DND-41 (cell line): ENCODE data around the gene GDPGP1.

Experiments used
- ATAC-seq: fragments of 200-7000 bp; cut with Tn5 transposase; 3 replicates; pipeline ENCODE4 v1.9.1; 2021; ENCODE audit warnings: low read depth; ENCODE audit not compliant: insufficient read depth
- DNase-seq: peaks from one replicate; pipeline ENCODE4 v3.0.0-alpha.2; 2020
- H2AFZ ChIP-seq: 2 replicates; pipeline ENCODE4 v1.6.0; 2012; ENCODE audit warnings: low read depth, low read length
- H3K27ac ChIP-seq: 2 replicates; pipeline ENCODE4 v1.5.1; 2012; ENCODE audit warnings: low read length, inconsistent platforms
- H3K27me3 ChIP-seq: fragments of 200-600 bp; sonication (generic); 2 replicates; pipeline ENCODE4 v1.6.0; 2012; ENCODE audit warnings: low read length, mild to moderate bottlenecking, inconsistent platforms; ENCODE audit not compliant: insufficient read depth, poor library complexity
- H3K36me3 ChIP-seq: 2 replicates; pipeline ENCODE4 v1.5.1; 2012; ENCODE audit warnings: low read length, inconsistent platforms; ENCODE audit not compliant: insufficient read depth
- H3K4me1 ChIP-seq: 2 replicates; pipeline ENCODE4 v1.5.1; 2012; ENCODE audit warnings: mild to moderate bottlenecking, low read length; ENCODE audit not compliant: insufficient read depth
- H3K4me2 ChIP-seq: 2 replicates; pipeline ENCODE4 v1.6.0; 2012; ENCODE audit warnings: mild to moderate bottlenecking, moderate library complexity, low read length, inconsistent platforms; ENCODE audit not compliant: insufficient read depth
- H3K4me3 ChIP-seq, 2 experiments: fragments of 200-600 bp in 1 of 2; shearing (Covaris generic) in 1 of 2; 2 replicates each; pipeline ENCODE4 v1.5.1; 2012 to 2016; ENCODE audit warnings: inconsistent platforms in 2 of 2, low read length in 2 of 2, mild to moderate bottlenecking in 2 of 2, low read depth in 1 of 2, moderate library complexity in 1 of 2
- H3K79me2 ChIP-seq: 2 replicates; pipeline ENCODE4 v1.6.0; 2012; ENCODE audit warnings: low read length, inconsistent platforms; ENCODE audit not compliant: insufficient read depth
- H3K9ac ChIP-seq: 2 replicates; pipeline ENCODE4 v1.6.0; 2012; ENCODE audit warnings: low read depth, mild to moderate bottlenecking, inconsistent platforms, low read length, moderate library complexity
- H3K9me3 ChIP-seq: 2 replicates; pipeline ENCODE4 v1.5.1; 2012; ENCODE audit warnings: low read length, moderate library complexity, mild to moderate bottlenecking, inconsistent platforms; ENCODE audit not compliant: insufficient read depth, severe bottlenecking
- H4K20me1 ChIP-seq: 2 replicates; pipeline ENCODE4 v1.6.0; 2012; ENCODE audit warnings: low read length; ENCODE audit not compliant: insufficient read depth
- CTCF ChIP-seq: IDR thresholded peaks from 2 replicates; pipeline ENCODE4 v1.5.1; 2012; ENCODE audit warnings: borderline replicate concordance, low read length, moderate library complexity, mild to moderate bottlenecking; ENCODE audit not compliant: poor library complexity, severe bottlenecking; ENCODE audit errors: extremely low read depth
- EZH2 ChIP-seq: IDR thresholded peaks from 3 replicates; pipeline ENCODE4 v1.6.1; 2012; ENCODE audit warnings: borderline replicate concordance, low read depth, mild to moderate bottlenecking, moderate library complexity, low read length, inconsistent platforms; ENCODE audit not compliant: severe bottlenecking

The GDPGP1 gene

GRCh38 chr15:90295270-90295648, 61.2 kb downstream of the GDPGP1 start:
- no peak overlapping the region for H3K4me3 ChIP-seq
- no peaks in the 10 kb centered on the region for H4K20me1 ChIP-seq
- H3K9me3 ChIP-seq: no peaks in the 10 kb centered on the region
- no peaks in the 10 kb centered on the region for H3K36me3 ChIP-seq
- H3K4me1 ChIP-seq: no peaks in the 10 kb centered on the region
- DNase-seq (no peak), ATAC-seq (no peak)
- no peak overlapping the region for H3K4me2 ChIP-seq
- H3K79me2 ChIP-seq: no peaks in the 10 kb centered on the region
- no peak overlapping the region for H3K27ac ChIP-seq
- no peak for TF ChIP-seq EZH2
- no peak for TF ChIP-seq CTCF
- H3K27me3 ChIP-seq: no peaks in the 10 kb centered on the region
- H2AFZ ChIP-seq: no peak overlapping the region
- H3K9ac ChIP-seq: no peak overlapping the region
